Liver (tissue), 9 donors: ENCODE measurements around the gene RNPEPL1. TPM values are rescaled to one million over a fixed set of nuclear protein-coding genes. Genes with fewer than 3 reads are reported as not detected.

Source experiments
- DNase-seq: peaks from one replicate; pipeline ENCODE4 v3.0.0-alpha.2; 2017; ENCODE audit warnings: low spot score
- H3K27ac ChIP-seq, 2 donors: one replicate each; pipeline ENCODE4 v1.7.0; 2013; ENCODE audit warnings: inconsistent platforms in 2 of 2, low read length in 2 of 2, control low read depth in 1 of 2, low read depth in 1 of 2, mild to moderate bottlenecking in 1 of 2
- H3K27me3 ChIP-seq, 4 donors: one replicate each; pipeline versions ENCODE4 v1.6.1 to v1.7.0; 2013; ENCODE audit warnings: low read length in 3 of 4, inconsistent platforms in 1 of 4, mild to moderate bottlenecking in 1 of 4, moderate library complexity in 1 of 4; ENCODE audit not compliant: control insufficient read depth in 4 of 4, insufficient read depth in 4 of 4
- H3K36me3 ChIP-seq, 4 donors: one replicate each; pipeline versions ENCODE4 v1.6.1 to v1.7.0; 2013; ENCODE audit warnings: low read length in 3 of 4, mild to moderate bottlenecking in 3 of 4, low read depth in 1 of 4, moderate library complexity in 1 of 4; ENCODE audit not compliant: control insufficient read depth in 4 of 4, insufficient read depth in 3 of 4
- H3K4me1 ChIP-seq, 4 donors: one replicate each; pipeline versions ENCODE4 v1.6.1 to v1.7.0; 2013; ENCODE audit warnings: low read length in 3 of 4, mild to moderate bottlenecking in 3 of 4, moderate library complexity in 1 of 4; ENCODE audit not compliant: control insufficient read depth in 4 of 4, insufficient read depth in 4 of 4
- H3K4me3 ChIP-seq, 3 donors: one replicate each; pipeline versions ENCODE4 v1.6.1 to v1.7.0; 2013; ENCODE audit warnings: low read length in 3 of 3, control low read depth in 1 of 3, low read depth in 1 of 3, mild to moderate bottlenecking in 1 of 3
- H3K9ac ChIP-seq, 2 donors: one replicate each; pipeline ENCODE4 v1.7.0; 2013; ENCODE audit warnings: low read length in 2 of 2, mild to moderate bottlenecking in 2 of 2, moderate library complexity in 2 of 2, control low read depth in 1 of 2, low read depth in 1 of 2
- H3K9me3 ChIP-seq, 4 donors: one replicate each; pipeline versions ENCODE4 v1.6.1 to v1.7.0; 2013; ENCODE audit warnings: low read length in 3 of 4; ENCODE audit not compliant: control insufficient read depth in 4 of 4
- ATF3 ChIP-seq: IDR thresholded peaks from 2 replicates; pipeline ENCODE4 v1.6.1; 2016; ENCODE audit warnings: antibody characterized with exemption
- CTCF ChIP-seq: fragments of 150-350 bp; IDR thresholded peaks from 2 replicates; pipeline ENCODE4 v1.5.1; 2017; ENCODE audit warnings: improper control_type of control experiment, low read depth, low read length; ENCODE audit not compliant: missing input control
- EGR1 ChIP-seq, 2 donors: IDR thresholded peaks; 2 replicates each; pipeline ENCODE4 v1.6.1; 2016 to 2018; ENCODE audit warnings: antibody characterized with exemption in 2 of 2, low read depth in 2 of 2
- FOXA1 ChIP-seq: IDR thresholded peaks from 2 replicates; pipeline ENCODE4 v1.6.1; 2016; ENCODE audit warnings: antibody characterized with exemption
- FOXA2 ChIP-seq: IDR thresholded peaks from 2 replicates; pipeline ENCODE4 v1.6.1; 2016; ENCODE audit warnings: antibody characterized with exemption
- GABPA ChIP-seq, 2 donors: IDR thresholded peaks in 1 of 2; conservative IDR thresholded peaks in 1 of 2; 2 replicates each; pipeline ENCODE4 v1.6.1; 2016; ENCODE audit warnings: antibody characterized with exemption in 2 of 2, mild to moderate bottlenecking in 1 of 2, moderate library complexity in 1 of 2
- HNF4A ChIP-seq, 2 donors: conservative IDR thresholded peaks; 2 replicates each; pipeline ENCODE4 v1.6.1; 2016; ENCODE audit warnings: antibody characterized with exemption in 2 of 2, mild to moderate bottlenecking in 2 of 2
- HNF4G ChIP-seq: IDR thresholded peaks from 2 replicates; pipeline ENCODE4 v1.6.1; 2016; ENCODE audit warnings: antibody characterized with exemption
- JUND ChIP-seq, 2 donors: IDR thresholded peaks; 2 replicates each; pipeline ENCODE4 v1.6.1; 2016; ENCODE audit warnings: antibody characterized with exemption in 2 of 2
- MAX ChIP-seq: IDR thresholded peaks from 2 replicates; pipeline ENCODE4 v1.6.1; 2016; ENCODE audit warnings: antibody characterized with exemption
- NR2F2 ChIP-seq: IDR thresholded peaks from 2 replicates; pipeline ENCODE4 v1.6.1; 2016; ENCODE audit warnings: antibody characterized with exemption
- RAD21 ChIP-seq, 2 donors: IDR thresholded peaks; 2 replicates each; pipeline ENCODE4 v1.6.1; 2016; ENCODE audit warnings: antibody characterized with exemption in 2 of 2, mild to moderate bottlenecking in 2 of 2
- REST ChIP-seq: IDR thresholded peaks from 2 replicates; pipeline ENCODE4 v1.6.1; 2016; ENCODE audit warnings: antibody characterized with exemption, mild to moderate bottlenecking
- RXRA ChIP-seq, 2 donors: IDR thresholded peaks; 2 replicates each; pipeline ENCODE4 v1.6.1; 2017 to 2018; ENCODE audit warnings: antibody characterized with exemption in 2 of 2, mild to moderate bottlenecking in 1 of 2
- SP1 ChIP-seq: IDR thresholded peaks from 2 replicates; pipeline ENCODE4 v1.6.1; 2018; ENCODE audit warnings: antibody characterized with exemption, mild to moderate bottlenecking
- TAF1 ChIP-seq: conservative IDR thresholded peaks from 2 replicates; pipeline ENCODE4 v1.6.1; 2016; ENCODE audit warnings: antibody characterized with exemption, mild to moderate bottlenecking
- YY1 ChIP-seq: IDR thresholded peaks from 2 replicates; pipeline ENCODE4 v1.6.1; 2016; ENCODE audit warnings: antibody characterized with exemption, mild to moderate bottlenecking
- ZBTB33 ChIP-seq: IDR thresholded peaks from 2 replicates; pipeline ENCODE4 v1.6.1; 2016; ENCODE audit warnings: antibody characterized with exemption
- WGBS: extraction: QIAGEN DNeasy Blood & Tissue Kit; methylation state at CpG from one replicate; pipeline ENCODE4 v1.1.7; 2013; 5-methylcytosine and 5-hydroxymethylcytosine counted together
- polyA plus RNA-seq, 2 donors: library from polyadenylated mRNA; stranded (reverse) in 1 of 2; unstranded in 1 of 2; fragments of 200-250 nt in 1 of 2; fragments of >200 nt in 1 of 2; fragmentation: Nextera tagmentation in 1 of 2; extraction: Ambion mirVana in 1 of 2; gene quantifications; one replicate each; pipeline versions ENCODE4 v1.2.1 to v1.2.3, GENCODE V29; 2013 to 2015
- total RNA-seq, 2 donors: library from RNA; depleted of rRNA; stranded (reverse); fragments of >200 nt; gene quantifications; one replicate each; pipeline ENCODE4 v1.2.3, GENCODE V29; 2014
- donor health status: healthy.
- donor health status: healthy.
- donor health status: healthy.
- donor health status: healthy.
- donor health status: healthy.

RNPEPL1 gene
- total and polyA plus RNA-seq, 4 donors: 24.8 to 43.9 (median 29.4) TPM

GRCh38 chr2:240522406-240522805, 45.9 kb upstream of the RNPEPL1 start:
- Histone ChIP-seq H3K27me3 (no peaks in the 10 kb centered on the region), H3K27ac (no peak overlapping the region), H3K9me3 (no peaks in the 10 kb centered on the region), H3K9ac (no peak overlapping the region), H3K36me3 (peaks cover 0 to 18% (median 7%) of the 10 kb centered on the region in 4 donors), H3K4me3 (no peak overlapping the region), H3K4me1 (peaks cover 0 to 2% (median 0%) of the 10 kb centered on the region in 4 donors)
- WGBS: 98% methylated on average over 12 of the region's 12 CpGs
- TF ChIP-seq NR2F2 (no peak), SP1 (no peak), ATF3 (no peak), MAX (no peak), ZBTB33 (no peak), HNF4A (conservative IDR thresholded peaks at IDR 0.05) (no peak), REST (no peak), RXRA (IDR thresholded peaks at IDR 0.05) (no peak), CTCF (no peak), JUND (IDR thresholded peaks at IDR 0.05) (no peak), FOXA1 (no peak), RAD21 (IDR thresholded peaks at IDR 0.05) (no peak), YY1 (no peak), EGR1 (IDR thresholded peaks at IDR 0.05; ENCODE audit: low read depth in 2 of 2) (no peak), TAF1 (no peak), GABPA (IDR thresholded peaks at IDR 0.05 in 1 of 2, conservative IDR thresholded peaks at IDR 0.05 in 1 of 2) (no peak), FOXA2 (no peak), HNF4G (no peak)
- DNase-seq: no peak
